Ovary (tissue), 3 donors: Measurements from ENCODE around the gene PRDM16.

Experiments
- EP300 ChIP-seq: sonication (generic); formaldehyde crosslinking; IDR thresholded peaks from one replicate; pipeline ENCODE4 v1.6.1; 2017; ENCODE audit warnings: antibody characterized with exemption
- TF ChIP-seq, protein P1 (sequence below), 3 donors: fragments of 450-650 bp in 2 of 3; fragments of 200-600 bp in 1 of 3; IDR thresholded peaks; one replicate each; pipeline versions ENCODE4 v1.5.1 to v1.8.0; 2016 to 2022; ENCODE audit warnings: antibody characterized with exemption in 3 of 3, mild to moderate bottlenecking in 1 of 3
- donor health status: DM: no; HTN: no; CAD: no.

DNA sequence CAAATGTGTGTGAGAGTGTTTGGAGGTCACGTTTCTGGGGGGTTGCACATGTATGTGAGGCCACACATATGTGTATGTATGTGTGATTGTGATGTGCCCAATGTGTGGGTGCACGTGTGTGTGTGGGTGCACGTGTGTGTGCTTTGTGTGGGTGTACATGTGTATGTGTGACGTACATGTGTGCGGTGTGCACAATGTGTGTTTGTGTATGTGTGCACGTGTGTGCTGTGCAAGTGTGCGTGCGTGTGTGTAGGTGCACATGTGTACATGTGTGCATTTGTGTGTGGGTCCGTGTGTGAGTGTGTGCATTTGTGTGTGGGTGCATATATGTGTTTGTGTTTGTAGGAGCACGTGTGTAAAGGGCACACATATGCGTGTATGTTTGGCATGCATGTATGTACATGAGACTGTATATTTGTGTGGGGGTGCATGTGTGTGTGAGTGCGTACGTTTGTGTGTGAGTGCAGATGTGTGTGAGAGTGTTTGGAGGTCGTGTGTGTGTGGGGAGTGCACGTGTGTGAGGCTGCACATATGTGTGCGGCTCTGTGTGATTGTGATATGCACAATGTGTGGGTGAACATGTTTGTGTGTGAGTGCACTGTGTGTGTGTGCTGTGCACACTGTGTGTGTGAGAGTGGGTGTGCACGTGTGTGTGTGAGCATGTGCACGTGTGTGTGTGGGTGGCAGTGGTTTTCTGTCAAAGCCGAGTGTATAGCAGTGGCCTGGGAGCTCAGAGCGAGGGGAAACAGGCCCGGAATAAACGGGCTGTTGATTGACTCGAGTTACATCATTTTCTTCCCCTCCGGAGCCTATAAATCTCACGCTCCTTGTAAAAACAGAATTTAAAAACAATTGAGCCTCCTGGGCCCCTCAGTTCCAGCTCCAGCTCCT, 252.8 kb downstream of the PRDM16 start:
- TF ChIP-seq, protein P1, sequence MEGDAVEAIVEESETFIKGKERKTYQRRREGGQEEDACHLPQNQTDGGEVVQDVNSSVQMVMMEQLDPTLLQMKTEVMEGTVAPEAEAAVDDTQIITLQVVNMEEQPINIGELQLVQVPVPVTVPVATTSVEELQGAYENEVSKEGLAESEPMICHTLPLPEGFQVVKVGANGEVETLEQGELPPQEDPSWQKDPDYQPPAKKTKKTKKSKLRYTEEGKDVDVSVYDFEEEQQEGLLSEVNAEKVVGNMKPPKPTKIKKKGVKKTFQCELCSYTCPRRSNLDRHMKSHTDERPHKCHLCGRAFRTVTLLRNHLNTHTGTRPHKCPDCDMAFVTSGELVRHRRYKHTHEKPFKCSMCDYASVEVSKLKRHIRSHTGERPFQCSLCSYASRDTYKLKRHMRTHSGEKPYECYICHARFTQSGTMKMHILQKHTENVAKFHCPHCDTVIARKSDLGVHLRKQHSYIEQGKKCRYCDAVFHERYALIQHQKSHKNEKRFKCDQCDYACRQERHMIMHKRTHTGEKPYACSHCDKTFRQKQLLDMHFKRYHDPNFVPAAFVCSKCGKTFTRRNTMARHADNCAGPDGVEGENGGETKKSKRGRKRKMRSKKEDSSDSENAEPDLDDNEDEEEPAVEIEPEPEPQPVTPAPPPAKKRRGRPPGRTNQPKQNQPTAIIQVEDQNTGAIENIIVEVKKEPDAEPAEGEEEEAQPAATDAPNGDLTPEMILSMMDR (IDR thresholded peaks at IDR 0.05), result no peak
- TF ChIP-seq EP300, result no peak
